ENCODE results near the gene MARCHF10.
"Not testable (repeated sequence)": the region's sequence is repeated elsewhere in the genome, so short reads cannot be mapped to it uniquely, and the experiment has no call there.

MARCHF10 gene

DNA sequence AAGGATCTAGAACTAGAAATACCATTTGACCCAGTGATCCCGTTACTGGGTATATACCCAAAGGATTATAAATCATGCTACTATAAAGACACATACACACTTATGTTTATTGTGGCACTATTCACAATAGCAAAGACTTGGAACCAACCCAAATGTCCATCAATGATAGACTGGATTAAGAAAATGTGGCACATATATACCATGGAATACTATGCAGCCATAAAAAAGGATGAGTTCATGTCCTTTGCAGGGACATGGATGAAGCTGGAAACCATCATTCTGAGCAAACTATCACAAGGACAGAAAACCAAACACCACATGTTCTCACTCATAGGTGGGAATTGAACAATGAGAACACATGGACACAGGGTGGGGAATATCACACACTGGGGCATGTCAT is 22.1 kb downstream of the MARCHF10 start:
- not testable (repeated sequence) for DNase-seq

DNA sequence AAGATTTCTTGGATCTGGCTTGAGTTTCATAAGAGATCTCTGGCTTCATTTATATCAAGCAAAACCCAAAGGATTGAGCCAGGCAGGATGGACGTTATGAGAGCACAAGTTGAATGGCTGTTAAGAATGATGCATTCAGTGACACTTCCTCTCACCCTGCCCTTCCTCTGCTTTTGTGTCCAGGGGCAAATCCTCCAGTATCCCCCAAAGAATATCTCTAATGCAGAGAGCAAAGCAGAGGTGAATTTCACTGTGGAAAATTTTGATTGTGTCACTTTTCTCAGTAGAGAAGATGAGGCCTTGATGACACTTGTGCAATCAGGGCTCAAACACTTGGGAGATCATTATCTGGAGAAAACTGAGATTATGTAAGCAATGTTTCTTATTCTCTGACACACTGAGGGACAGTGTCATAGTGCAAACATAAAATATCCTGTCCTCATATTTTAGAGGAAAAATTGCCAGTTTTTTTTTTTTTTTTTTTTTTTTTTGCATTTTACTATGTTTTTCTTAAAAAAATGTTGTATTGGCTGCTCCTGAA is 25.3 kb downstream of the MARCHF10 start:
- DNase-seq = no peak

DNA sequence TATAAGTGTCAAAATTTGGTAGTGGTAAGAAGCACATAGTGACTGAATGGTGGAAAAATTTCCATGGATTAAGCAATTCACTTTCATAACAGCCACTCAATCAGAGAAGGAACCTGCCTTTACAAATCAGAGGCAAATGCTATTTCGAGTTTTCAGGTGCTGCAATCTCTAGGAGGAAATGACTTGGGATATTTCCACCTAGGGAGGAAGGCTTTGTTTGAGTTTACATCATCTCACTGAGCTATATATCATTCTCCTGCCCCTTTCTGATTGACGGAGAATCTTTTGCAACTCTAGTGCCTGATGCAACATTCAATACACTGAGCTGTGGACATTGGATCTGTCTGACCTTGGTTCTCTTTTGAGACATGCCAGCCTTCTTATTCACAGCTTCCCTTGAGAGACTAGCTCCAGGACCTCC is 26.3 kb downstream of the MARCHF10 start:
- no peak for DNase-seq

DNA sequence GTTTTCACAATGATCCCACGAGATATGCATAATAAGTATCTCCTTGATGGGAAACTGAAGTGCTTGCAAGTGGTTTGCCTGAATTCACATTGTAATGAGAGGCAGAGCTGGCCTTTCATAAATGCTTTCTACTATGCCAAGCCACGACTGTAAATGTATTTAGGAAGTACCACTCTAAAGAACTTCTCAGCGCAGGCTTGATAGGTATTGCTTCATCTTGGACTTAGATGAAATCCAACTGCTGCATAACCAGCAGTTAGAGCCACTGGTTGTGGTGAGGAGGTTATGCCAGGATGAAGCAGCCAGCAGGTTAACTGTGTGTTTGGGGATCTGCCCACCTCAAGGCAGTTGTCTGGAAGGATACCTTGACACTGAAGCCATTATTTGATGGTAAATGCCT is 26.8 kb downstream of the MARCHF10 start:
- DNase-seq = no peak

DNA sequence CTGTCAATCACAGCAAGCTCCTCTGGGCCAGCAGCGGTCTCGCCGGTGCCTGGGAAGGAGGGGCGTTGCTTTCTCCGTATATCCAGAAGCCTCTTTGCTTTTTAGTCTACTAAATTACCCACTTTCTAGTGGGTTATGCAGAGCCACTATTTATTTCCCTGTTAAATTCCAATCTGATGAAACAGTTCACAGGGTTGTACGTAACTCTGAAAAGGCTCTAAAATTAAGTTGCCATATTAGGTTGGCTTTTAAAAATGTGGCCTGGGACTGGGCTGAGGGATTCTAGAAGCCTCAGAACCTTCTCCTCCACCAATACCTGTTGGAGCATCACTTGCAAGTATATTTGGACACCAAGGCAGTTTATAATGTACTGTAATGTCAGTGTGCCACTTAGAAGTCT is 27.2 kb downstream of the MARCHF10 start:
- DNase-seq = no peak

DNA sequence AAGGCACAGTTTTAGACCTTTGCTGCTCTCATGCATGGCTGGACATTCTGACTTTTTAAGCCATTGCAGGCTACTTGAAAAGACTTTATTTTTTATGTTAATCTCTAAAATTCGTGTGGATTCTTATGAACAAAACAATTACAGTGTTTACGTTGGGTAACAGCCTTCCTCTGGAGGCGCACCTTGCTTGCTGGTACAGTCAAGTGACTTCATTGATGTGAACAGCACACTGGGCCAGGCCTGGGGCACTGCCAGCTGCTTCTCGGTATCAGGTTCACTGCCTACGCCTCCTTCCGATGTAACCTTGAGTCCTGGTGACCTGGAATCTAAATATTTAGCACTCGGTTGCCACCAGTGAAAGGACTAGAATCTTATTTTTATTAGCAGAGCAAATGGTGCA is 27.8 kb downstream of the MARCHF10 start:
- no peak for DNase-seq

DNA sequence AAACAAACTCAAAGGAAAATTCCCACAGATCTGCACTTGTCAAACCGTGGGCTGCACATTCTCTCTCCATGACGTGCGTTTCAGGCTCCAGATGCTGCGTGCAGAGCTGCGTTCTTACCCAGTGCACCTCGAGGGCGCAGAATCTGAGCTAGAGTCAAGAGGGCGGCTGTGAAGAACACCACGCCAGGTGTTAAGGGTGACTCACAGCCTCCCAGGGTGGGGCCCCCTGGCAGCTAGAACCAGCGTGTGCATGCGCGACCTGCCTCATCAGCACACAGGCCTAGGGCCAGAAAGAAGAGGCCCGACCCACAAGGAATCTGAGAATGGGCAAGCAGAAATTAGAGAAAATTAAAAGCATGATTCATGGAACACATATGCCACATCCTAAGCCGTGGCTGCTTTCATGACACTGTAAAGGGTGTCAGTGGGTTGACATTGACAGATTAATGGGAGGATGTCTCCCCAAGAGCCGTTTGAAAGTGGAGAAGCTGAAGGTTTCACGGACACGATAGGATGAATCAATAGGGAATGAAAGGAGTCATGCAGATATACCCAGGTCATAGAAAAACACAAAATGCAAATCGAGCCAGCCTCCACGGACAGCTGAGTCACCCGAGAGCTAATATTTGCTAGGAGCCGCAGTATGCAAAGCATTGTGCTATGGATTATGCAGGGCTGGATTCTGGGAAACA is 29.0 kb downstream of the MARCHF10 start:
- DNase-seq = peak; percentile 76

DNA sequence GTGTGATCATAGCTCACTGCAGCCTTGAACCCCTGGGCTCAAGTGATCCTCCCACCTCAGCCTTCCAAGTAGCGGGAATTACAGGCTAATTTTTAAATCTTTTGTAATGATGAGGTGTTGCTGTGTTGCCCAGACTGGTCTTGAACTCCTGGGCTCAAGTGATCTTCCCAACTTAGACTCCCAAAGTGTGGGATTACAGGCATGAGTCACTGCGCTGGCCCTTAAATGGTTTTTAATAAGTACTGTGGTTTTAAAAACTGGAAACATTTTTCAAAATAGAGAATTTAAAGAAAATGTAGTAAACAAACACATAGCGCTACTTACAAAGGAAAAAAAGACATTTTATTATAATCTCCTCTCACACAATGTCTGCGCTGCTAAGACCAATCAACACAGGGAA is 32.2 kb downstream of the MARCHF10 start:
- no peak for DNase-seq

DNA sequence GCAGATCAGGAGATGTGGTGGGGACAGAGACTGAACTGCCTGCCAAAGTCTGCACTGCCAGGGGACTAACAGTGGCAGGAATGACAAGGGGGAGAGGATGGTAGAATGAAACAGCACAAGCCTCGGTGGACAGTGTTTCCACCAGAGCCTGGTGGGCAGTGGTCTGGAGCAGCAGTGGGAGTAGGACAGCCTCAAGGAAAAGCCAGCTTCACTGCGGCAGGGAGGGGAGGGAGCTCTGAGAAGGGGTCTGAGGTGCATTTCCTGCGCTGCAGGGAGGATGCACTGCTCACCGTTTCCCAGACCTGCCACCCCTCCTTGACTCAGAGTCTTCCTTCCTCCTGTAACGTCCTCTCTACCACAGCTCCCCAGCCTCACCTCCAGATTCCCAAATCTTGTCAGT is 33.8 kb downstream of the MARCHF10 start:
- DNase-seq = no peak

DNA sequence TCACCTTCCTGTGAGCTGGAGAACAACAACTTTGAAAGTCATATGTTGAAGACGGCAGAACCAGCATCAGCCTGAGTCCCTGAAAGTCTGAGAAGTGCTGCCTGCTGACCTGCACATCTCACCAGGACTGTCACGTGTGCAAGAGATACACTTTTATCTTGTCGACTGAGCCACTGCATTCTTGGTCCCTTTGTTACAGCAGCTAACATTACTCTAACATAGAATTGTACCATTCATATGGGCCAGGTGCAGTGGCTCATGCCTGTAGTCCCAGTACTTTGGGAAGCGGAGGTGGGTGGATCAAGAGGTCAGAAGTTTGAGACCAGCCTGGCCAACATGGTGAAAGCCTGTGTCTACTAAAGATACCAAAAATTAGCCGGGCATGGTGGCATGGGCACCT is 40.1 kb downstream of the MARCHF10 start:
- DNase-seq = no peak

DNA sequence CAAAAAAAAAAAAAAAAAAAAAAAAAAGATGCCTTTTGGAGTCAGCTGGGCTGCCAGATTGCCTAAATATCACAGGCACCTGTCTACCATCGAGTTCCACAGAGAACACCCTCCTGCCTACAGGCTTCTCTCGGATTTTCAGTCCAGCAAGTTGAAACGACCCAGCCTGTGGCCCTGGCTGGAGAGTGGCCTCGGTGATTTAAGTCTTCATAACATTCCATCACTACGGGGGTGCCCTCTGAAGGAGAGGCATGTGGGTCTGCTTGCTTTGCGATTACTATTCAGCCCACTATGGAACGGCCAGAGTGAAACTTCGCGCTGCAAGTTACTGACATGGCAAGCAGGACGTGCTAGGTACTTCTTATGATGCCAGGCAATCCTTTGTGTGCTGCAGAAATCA is 42.8 kb downstream of the MARCHF10 start:
- no peak for DNase-seq

DNA sequence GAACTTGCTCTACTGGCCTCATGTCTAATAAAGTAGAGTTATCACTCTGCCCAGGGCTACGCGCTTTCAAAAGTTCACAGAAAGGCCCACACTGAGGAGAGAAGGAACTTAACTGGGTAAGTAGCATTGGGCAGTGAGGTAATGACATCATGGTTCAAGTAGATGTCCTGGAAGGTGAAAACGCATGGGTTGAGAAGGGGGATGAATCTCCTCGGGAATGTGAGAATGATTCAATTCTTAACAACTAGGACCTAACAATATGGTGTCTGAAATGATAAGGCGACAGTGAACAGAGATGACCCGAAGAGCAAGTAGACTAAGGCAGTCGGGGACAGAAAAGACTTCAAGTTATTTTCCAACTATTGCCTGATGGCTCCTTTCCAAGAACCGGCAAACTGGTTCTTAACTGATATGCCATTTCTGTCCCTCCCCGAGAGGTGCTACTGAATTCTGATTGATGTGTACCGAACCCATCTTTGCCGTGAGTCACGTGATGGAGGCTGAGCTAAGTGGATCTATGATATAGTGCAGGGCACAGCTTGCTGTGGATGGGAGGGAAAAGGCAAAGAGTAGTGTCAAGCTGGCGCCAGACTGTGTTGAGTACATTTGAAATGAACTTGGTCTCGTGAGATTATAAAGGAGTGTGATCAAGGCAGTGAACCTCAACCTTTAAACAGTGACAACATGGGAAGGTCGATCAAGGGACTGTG is 44.1 kb downstream of the MARCHF10 start:
- no peak for DNase-seq

DNA sequence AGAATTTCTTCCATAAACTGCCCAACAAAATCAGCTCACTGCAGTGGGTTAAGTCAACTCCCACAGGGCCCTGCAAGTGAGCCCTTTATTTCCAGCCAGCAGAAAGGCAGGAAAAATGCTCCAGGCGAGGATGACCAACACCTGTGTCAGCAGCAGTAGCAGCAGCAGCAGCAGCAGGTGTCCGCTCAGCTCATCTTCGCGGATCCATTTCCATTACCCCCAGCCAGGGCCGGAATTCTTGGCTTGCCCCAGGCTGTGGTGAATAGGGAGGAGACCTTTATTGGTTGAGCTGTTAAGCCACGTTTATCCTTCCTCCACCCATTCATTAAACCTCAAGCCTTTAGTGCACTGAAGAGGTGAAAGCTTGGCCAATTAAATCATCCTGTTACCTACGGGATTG is 46.2 kb downstream of the MARCHF10 start:
- DNase-seq = no peak

DNA sequence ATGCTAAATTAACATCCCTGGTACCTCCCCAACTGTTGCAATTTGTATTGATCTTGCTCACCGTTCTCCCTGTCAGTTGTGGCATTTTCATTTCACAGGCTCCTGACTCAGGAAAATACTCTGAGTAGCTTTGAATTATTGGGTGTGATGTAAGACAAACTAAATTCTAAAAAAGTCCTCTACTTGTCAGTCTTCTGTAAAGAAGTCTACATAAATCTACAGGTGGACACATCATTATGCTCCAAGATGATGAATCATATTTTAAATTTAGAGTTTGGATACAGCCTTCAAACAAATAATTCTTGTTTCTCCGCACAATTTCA is 47.2 kb downstream of the MARCHF10 start:
- no peak for DNase-seq

DNA sequence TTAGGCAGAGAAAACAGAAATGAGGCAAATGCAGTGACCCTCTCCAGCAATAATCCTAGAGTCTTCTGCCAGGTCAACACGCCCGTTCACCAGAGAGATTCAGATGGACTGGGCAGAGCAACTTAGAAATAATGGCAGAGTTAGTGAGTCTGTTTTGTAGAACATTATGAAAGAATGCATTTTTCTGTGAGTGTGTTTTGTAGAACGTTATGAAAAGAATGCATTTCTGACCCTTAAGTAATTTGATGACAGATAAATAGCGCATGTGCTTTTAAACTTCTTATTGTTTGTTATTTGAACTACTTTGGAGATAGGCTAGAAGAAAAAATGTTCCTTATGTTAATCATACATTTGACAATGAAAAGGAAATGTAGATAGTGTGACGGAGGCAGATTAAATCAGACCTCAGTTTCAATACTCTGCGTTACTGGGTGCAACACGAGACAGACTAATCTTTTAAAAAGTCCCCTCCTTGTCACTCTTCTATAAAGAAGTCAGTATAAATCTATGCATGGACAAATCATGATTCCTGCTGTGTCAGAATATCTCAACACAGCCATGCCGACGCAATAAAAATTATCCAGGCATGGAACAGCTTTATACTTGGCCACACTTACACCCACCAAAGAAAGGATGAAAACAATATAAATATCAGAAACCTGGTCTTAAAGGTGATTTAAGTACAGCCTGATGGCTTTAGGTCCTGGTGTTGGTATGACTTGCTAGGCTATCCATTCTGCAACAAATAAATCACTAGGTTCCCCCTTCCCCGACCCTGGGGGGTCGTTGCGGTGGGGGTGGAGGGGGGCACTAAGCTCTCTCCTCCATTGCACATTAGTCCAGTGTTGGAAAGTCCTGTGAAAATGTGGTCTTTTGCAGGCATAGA is 47.8 kb downstream of the MARCHF10 start:
- DNase-seq = no peak

DNA sequence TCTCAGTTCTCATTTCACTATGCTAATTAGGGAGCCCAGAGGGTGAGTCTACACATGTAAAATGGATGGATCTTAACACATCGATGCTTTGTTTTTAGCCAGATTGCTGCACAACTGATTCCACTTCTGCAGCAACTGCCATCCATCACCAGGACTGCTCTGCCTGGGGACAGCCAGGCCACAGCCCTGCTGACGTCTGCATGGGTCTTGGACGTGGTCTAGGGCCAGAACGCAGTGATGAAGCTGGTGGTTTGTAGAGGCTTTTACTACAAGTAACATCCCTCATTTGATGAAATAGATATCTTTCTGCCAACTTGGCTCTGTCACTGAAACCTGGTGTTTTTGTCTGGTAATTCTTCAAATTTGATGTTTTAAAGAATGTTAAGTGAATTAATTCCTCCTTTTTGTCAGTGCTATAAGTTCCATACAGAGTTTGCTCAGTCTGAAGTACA is 50.6 kb downstream of the MARCHF10 start:
- no peak for DNase-seq

DNA sequence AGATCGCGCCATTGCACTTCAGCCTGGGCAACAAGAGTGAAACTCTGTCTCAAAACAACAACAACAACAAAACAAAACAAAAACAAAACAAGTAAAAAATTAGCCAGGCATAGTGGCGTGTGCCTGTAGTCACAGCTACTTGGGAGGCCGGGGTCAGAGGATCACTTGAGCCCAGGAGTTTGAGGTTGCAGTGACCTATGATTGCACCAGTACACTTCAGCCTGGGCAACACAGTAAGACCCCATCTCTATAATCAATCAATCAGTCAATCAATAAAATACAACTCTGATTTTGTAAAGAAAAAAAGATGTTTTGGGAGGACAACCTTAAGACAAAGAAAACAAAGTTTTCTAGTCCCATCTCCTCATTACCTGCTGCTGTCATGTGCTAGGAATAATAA is 51.9 kb downstream of the MARCHF10 start:
- DNase-seq = no peak

DNA sequence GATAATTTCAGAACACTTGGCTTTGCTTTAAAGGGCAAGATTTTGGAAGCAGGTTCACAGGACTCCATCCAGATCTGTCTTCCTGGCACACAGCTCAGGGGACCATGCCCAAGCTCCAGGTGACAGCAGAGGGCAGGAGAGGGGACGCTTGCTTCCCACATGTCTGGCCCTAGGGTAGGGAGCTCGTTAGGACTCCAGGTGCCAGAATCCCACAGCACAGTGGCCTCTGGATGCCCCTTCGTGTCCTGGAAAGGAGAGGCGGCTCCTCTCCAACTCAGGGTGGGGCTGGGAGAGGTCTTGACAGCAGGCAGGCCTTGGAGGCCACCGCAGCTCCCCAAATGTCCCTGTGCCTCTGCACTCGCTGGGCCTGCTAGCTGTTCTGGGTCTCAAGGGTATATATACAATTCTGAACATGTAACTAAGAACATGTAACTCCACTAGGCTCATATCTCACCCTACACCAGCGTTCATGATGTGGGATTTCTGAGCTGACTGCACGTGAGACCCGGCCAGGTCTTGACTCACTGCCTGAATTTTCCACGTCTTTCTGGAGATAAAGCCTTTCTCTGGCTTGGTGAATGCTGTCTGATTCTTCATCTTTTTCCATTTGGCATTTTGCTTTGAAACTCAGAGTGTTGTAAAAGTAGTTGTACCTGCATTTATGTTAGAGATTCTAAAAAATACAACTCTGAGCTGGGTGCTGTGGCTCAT is 52.8 kb downstream of the MARCHF10 start:
- no peak for DNase-seq

DNA sequence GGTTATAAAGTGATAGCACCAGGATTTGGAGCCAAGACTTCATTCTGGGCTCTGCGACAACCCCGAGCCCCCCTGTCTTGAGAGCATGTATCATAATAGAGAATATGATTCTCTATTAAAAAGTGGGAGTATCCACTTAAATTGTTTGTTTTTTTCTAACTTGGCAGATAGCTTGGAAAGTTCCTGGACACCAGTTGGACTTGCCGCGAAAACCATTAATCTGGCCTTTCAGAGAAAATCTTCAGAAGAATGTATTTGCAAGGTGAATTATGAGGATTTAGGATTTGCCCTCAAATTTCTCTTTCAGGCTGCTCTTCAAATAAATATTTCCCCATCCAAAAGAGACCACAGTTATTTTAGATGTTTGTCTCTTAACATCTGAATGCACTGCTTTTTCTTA is 53.5 kb downstream of the MARCHF10 start:
- no peak for DNase-seq

DNA sequence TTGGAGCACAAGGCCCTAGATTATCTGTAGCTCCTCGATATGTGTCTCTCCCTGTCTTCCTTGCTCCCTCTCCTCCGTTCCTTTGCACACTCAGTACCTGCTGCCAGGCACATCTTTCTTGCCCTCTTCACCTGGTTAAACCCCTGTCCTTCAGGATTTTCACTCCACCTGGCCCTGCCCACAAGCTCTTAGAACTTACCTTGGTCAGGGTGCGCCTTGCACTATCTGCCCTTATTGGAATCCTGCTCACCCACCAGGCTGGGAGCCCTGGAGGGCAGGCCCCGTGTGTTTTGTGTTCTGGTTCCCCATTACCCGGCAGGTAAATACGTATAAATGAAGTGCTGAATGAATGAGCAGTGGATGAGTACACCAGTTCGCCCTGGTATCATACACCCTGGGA is 54.6 kb downstream of the MARCHF10 start:
- no peak for DNase-seq

DNA sequence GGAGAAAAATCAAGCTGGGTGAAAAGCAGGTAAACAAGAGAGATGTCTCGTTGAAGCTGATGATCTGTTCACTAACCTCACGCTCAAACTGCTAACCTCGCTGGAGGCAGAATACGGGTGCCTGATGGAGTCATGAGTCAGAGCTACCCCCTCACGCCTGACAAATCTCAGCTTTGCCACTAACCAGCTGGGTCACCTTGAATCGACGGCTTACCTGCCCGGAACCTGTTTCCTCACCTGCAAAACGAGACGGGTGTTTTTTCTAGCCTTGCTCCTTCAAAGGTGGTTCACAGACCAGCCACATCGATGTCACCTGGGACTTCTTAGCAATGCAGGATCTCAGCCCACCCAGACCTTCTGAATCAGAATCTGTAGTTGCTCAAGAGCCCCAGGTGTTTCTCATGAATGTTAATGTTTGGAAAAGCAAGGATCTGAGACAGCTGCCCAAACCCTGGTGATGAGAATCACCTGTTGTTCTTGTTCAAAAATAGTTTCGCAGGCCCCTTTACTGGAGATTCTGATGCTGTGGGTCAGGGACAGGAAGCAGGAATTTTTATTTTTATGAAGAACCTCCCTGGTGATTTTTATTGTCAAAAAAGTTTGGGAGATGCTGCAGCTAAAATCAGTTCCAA is 56.9 kb downstream of the MARCHF10 start:
- no peak for DNase-seq

DNA sequence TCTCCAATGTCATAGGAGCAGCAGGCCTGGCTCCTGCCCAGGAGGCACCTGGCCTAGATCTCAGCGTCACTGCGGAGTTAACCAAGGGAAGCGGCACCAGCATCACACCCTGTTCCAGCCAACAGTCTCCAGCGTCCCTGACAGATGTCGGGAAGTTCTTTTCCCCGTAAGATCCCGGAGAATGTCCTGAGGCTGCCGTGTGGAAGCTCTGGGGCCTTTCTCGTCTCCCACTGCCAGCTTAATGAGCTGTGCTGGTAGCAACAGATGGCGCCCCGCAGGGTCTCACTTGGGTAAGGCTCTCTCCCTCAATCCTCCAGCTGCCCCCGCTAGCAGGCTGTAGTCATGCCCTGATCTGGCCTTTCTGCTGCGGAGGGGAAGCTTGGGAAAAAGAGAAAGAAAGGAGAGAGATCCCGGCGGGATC is 57.5 kb downstream of the MARCHF10 start:
- DNase-seq = no peak
